ENCODE data around the gene PRH1. TPM values are rescaled to one million over a fixed set of nuclear protein-coding genes. Genes with fewer than 3 reads are reported as not detected.

The PRH1 gene
- total and polyA plus RNA-seq, 2 of the 13 experiments (the other 11 are each of a cell fraction or from before 2014, with no cell fraction given) = 5.3 to 18.8 TPM

DNA sequence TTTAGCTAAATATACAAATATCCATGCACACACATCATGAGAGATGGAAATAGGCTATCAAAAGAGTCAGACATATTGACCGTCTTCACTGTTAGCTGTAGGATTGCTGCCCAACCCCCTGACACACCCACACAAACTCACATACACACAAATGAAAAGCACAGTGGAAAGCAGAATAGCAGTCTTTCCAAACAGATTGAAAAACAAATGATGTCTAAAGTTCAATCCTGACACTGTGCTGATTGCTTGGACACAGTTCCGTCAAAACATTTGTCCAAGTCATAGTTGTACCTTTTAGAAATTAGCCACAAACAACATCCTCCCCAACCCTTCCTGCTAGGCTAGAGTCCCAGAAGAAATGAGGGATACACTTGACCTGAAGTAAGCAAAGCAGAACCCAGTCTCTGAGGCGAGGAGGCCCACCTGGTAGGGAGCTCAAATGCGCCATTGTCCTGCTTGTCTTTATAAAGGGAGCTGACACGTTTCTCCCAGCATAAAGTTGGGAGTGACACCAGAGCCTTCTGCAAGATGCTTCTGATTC lies 44.8 kb upstream of the PRH1 start, which contains the start of gene PRH2:
TSS of gene PRH2 (plus strand) at position 491 of the 541 bp plus-strand sequence. CDS start at position 529, 38 bp downstream.
- H4K20me1 ChIP-seq (ENCODE audit: insufficient read depth, low read length) = no peaks in the 10 kb centered on the region
- in situ Hi-C loops (cut with HindIII; ENCODE audit: extremely low pct_ligation_motif_present, low pct_unique_long_range_greater_than_20kb) (no loop called here), intact Hi-C loops (cut with micrococcal nuclease; ENCODE audit: unreplicated experiment) (no loop called here)
- no peaks in the 10 kb centered on the region for H3K27me3 ChIP-seq (ENCODE audit: control insufficient read depth in 1 of 2, insufficient read depth in 2 of 2, low read length in 2 of 2)
- ChIA-PET CTCF (ENCODE audit: low intra/inter-chr PET ratio, low total read pairs) (no interaction called here), POLR2A (interaction anchor here (1.1 kb wide), 1 partner anchor 37 kb away, joined by 4 read pairs; no protein-coding TSS in a partner anchor)
- no peaks in the 10 kb centered on the region for H3K9me3 ChIP-seq (ENCODE audit: low read length)
- no peaks in the 10 kb centered on the region for H3K79me2 ChIP-seq (ENCODE audit: insufficient read depth, low read length)
- H3K9ac ChIP-seq (ENCODE audit: insufficient read depth, low read depth, low read length) = no peak within 1 kb of the TSS
- peaks cover 18% of the 10 kb centered on the region for H3K4me1 ChIP-seq (ENCODE audit: insufficient read depth, low read length)
- BruUV-seq (replicated peaks) = no TSS peak
- no peak within 1 kb of the TSS for H3K4me2 ChIP-seq (ENCODE audit: low read depth, low read length)
- WGBS (ENCODE audit: low lambda C conversion rate) = 87% methylated on average over 5 of the region's 5 CpGs
- H3K36me3 ChIP-seq (replicated peaks in 1 of 2; ENCODE audit: control insufficient read depth in 1 of 2, insufficient read depth in 2 of 2, low read length in 2 of 2) = no peaks in the 10 kb centered on the region
- FAIRE-seq (no peak), DNase-seq (ENCODE audit: low spot score) (peak; percentile 15), ATAC-seq (peak; percentile 70)
- H3K4me3 ChIP-seq (replicated peaks in 1 of 3; ENCODE audit: insufficient read depth in 1 of 3, low read depth in 2 of 3, low read length in 3 of 3) = no peak within 1 kb of the TSS
- peak within 1 kb of the TSS; percentile 25 for H3K27ac ChIP-seq (ENCODE audit: extremely low read length, insufficient read depth, low read length)
- no peak within 1 kb of the TSS for H2AFZ ChIP-seq (ENCODE audit: low read length)
- 0 out of 2 replicates have a peak, but pooled peaks have one; percentile 25 for TF ChIP-seq ZMYM4 (CRISPR knock-in tag; IDR thresholded peaks at IDR 0.05)
- TF ChIP-seq, protein P1, sequence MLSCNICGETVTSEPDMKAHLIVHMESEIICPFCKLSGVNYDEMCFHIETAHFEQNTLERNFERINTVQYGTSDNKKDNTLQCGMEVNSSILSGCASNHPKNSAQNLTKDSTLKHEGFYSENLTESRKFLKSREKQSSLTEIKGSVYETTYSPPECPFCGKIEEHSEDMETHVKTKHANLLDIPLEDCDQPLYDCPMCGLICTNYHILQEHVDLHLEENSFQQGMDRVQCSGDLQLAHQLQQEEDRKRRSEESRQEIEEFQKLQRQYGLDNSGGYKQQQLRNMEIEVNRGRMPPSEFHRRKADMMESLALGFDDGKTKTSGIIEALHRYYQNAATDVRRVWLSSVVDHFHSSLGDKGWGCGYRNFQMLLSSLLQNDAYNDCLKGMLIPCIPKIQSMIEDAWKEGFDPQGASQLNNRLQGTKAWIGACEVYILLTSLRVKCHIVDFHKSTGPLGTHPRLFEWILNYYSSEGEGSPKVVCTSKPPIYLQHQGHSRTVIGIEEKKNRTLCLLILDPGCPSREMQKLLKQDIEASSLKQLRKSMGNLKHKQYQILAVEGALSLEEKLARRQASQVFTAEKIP (CRISPR knock-in tag; IDR thresholded peaks at IDR 0.05; ENCODE audit: borderline replicate concordance) = no peak
- TF ChIP-seq, protein P2, sequence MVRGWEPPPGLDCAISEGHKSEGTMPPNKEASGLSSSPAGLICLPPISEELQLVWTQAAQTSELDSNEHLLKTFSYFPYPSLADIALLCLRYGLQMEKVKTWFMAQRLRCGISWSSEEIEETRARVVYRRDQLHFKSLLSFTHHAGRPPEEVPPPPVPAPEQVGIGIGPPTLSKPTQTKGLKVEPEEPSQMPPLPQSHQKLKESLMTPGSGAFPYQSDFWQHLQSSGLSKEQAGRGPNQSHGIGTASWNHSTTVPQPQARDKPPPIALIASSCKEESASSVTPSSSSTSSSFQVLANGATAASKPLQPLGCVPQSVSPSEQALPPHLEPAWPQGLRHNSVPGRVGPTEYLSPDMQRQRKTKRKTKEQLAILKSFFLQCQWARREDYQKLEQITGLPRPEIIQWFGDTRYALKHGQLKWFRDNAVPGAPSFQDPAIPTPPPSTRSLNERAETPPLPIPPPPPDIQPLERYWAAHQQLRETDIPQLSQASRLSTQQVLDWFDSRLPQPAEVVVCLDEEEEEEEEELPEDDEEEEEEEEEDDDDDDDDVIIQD (CRISPR knock-in tag; IDR thresholded peaks at IDR 0.05; ENCODE audit: low read depth) = peak; percentile 50; the same call in 1 of the 2 replicates
- 0 out of 2 replicates have a peak, but pooled peaks have one; percentile 12 for TF ChIP-seq HNF4A (CRISPR knock-in tag; IDR thresholded peaks at IDR 0.05)
- TF ChIP-seq, protein P3, sequence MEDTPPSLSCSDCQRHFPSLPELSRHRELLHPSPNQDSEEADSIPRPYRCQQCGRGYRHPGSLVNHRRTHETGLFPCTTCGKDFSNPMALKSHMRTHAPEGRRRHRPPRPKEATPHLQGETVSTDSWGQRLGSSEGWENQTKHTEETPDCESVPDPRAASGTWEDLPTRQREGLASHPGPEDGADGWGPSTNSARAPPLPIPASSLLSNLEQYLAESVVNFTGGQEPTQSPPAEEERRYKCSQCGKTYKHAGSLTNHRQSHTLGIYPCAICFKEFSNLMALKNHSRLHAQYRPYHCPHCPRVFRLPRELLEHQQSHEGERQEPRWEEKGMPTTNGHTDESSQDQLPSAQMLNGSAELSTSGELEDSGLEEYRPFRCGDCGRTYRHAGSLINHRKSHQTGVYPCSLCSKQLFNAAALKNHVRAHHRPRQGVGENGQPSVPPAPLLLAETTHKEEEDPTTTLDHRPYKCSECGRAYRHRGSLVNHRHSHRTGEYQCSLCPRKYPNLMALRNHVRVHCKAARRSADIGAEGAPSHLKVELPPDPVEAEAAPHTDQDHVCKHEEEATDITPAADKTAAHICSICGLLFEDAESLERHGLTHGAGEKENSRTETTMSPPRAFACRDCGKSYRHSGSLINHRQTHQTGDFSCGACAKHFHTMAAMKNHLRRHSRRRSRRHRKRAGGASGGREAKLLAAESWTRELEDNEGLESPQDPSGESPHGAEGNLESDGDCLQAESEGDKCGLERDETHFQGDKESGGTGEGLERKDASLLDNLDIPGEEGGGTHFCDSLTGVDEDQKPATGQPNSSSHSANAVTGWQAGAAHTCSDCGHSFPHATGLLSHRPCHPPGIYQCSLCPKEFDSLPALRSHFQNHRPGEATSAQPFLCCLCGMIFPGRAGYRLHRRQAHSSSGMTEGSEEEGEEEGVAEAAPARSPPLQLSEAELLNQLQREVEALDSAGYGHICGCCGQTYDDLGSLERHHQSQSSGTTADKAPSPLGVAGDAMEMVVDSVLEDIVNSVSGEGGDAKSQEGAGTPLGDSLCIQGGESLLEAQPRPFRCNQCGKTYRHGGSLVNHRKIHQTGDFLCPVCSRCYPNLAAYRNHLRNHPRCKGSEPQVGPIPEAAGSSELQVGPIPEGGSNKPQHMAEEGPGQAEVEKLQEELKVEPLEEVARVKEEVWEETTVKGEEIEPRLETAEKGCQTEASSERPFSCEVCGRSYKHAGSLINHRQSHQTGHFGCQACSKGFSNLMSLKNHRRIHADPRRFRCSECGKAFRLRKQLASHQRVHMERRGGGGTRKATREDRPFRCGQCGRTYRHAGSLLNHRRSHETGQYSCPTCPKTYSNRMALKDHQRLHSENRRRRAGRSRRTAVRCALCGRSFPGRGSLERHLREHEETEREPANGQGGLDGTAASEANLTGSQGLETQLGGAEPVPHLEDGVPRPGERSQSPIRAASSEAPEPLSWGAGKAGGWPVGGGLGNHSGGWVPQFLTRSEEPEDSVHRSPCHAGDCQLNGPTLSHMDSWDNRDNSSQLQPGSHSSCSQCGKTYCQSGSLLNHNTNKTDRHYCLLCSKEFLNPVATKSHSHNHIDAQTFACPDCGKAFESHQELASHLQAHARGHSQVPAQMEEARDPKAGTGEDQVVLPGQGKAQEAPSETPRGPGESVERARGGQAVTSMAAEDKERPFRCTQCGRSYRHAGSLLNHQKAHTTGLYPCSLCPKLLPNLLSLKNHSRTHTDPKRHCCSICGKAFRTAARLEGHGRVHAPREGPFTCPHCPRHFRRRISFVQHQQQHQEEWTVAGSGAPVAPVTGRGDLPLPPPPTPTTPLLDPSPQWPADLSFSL (CRISPR knock-in tag; IDR thresholded peaks at IDR 0.05) = 0 out of 2 replicates have a peak, but pooled peaks have one; percentile 21
- no peak for TF ChIP-seq ZNF138 (CRISPR knock-in tag; IDR thresholded peaks at IDR 0.05; ENCODE audit: low read depth)
